Fibroblast of lung (primary cell): ENCODE measurements around the gene CCIN. TPM values are rescaled to one million over a fixed set of nuclear protein-coding genes. Genes with fewer than 3 reads are reported as not detected.
A peak's percentile ranks its signal among the peaks of the same experiment; 100 is the strongest.

ENCODE experiments used
- DNase-seq, 2 donors: peaks; one replicate each; pipeline versions ENCODE4 v3.0.0 to v3.0.0-alpha.2; 2010; ENCODE audit warnings: low read depth in 2 of 2
- H2AFZ ChIP-seq: 2 replicates; pipeline ENCODE4 v1.5.1; 2012; ENCODE audit warnings: low read length, control low read depth, inconsistent platforms
- H3K27ac ChIP-seq: 2 replicates; pipeline ENCODE4 v1.5.1; 2011; ENCODE audit warnings: low read length, control low read depth; ENCODE audit not compliant: insufficient read depth
- H3K27me3 ChIP-seq: 2 replicates; pipeline ENCODE4 v1.5.1; 2011; ENCODE audit warnings: mild to moderate bottlenecking, low read length; ENCODE audit not compliant: control insufficient read depth, insufficient read depth
- H3K36me3 ChIP-seq: 2 replicates; pipeline ENCODE4 v1.5.1; 2011; ENCODE audit warnings: low read length; ENCODE audit not compliant: control insufficient read depth, insufficient read depth
- H3K4me1 ChIP-seq: 2 replicates; pipeline ENCODE4 v1.5.1; 2011; ENCODE audit warnings: low read length; ENCODE audit not compliant: control insufficient read depth, insufficient read depth; ENCODE audit errors: extremely low read depth
- H3K4me2 ChIP-seq: 2 replicates; pipeline ENCODE4 v1.5.1; 2011; ENCODE audit warnings: low read length, control low read depth; ENCODE audit not compliant: insufficient read depth; ENCODE audit errors: extremely low read depth
- H3K4me3 ChIP-seq, 4 experiments: fragments of 200-600 bp in 1 of 4; sonication (generic) in 1 of 4; replicated peaks in 1 of 4; 2 replicates each; pipeline ENCODE4 v1.5.1; 2011 to 2016; ENCODE audit warnings: low read length in 4 of 4, low read depth in 3 of 4, mild to moderate bottlenecking in 3 of 4, control low read depth in 2 of 4, inconsistent platforms in 1 of 4, mixed read lengths in 1 of 4; ENCODE audit not compliant: insufficient read depth in 1 of 4; ENCODE audit errors: control extremely low read depth in 1 of 4
- H3K79me2 ChIP-seq: 2 replicates; pipeline ENCODE4 v1.5.1; 2012; ENCODE audit warnings: mild to moderate bottlenecking, low read length, inconsistent platforms; ENCODE audit not compliant: control insufficient read depth, insufficient read depth
- H3K9ac ChIP-seq: 2 replicates; pipeline ENCODE4 v1.5.1; 2011; ENCODE audit warnings: mild to moderate bottlenecking, low read length, control low read depth; ENCODE audit not compliant: insufficient read depth
- H3K9me3 ChIP-seq: 2 replicates; pipeline ENCODE4 v1.5.1; 2012; ENCODE audit warnings: low read depth, low read length; ENCODE audit not compliant: control insufficient read depth, insufficient read depth
- H4K20me1 ChIP-seq: 2 replicates; pipeline ENCODE4 v1.5.1; 2011; ENCODE audit warnings: low read length; ENCODE audit not compliant: control insufficient read depth, insufficient read depth; ENCODE audit errors: extremely low read depth
- CTCF ChIP-seq, 2 donors: IDR thresholded peaks in 1 of 2; conservative IDR thresholded peaks in 1 of 2; 1 replicate in 1 of 2; 2 replicates in 1 of 2; pipeline ENCODE4 v1.5.1; 2011 to 2012; ENCODE audit warnings: low read length in 2 of 2, control low read depth in 1 of 2, inconsistent platforms in 1 of 2, low read depth in 1 of 2, mild to moderate bottlenecking in 1 of 2
- EZH2 ChIP-seq: IDR thresholded peaks from 2 replicates; pipeline ENCODE4 v1.5.1; 2012; ENCODE audit warnings: low read length, control low read depth, mild to moderate bottlenecking; ENCODE audit errors: missing control alignments
- polyA plus RNA-seq, 2 donors: library from polyadenylated mRNA; depleted of rRNA in 1 of 2; stranded (reverse) in 1 of 2; unstranded in 1 of 2; fragments of >200 nt; gene quantifications; 2 replicates each; pipeline ENCODE4 v1.2.1, GENCODE V29; 2011 to 2012; ENCODE audit warnings: missing spikeins in 1 of 2
- total RNA-seq: library from RNA; depleted of rRNA; stranded (reverse); fragments of >200 nt; gene quantifications from 2 replicates; pipeline ENCODE4 v1.2.1, GENCODE V29; 2014

CCIN gene
- total and polyA plus RNA-seq, 2 donors (not counting 1 experiment from before 2014, with no cell fraction given), result 0.40 to 1.3 TPM

GRCh38 chr9:36147441-36148175 lies 21.6 kb upstream of the CCIN start:
- Histone ChIP-seq H3K36me3 (peaks cover 3% of the 10 kb centered on the region), H3K4me2 (no peak overlapping the region)

GRCh38 chr9:36148311-36149051 lies 20.7 kb upstream of the CCIN start:
- H3K36me3 ChIP-seq, result peaks cover 3% of the 10 kb centered on the region
- peak overlapping the region; percentile 48 for H3K4me2 ChIP-seq
- H3K27me3 ChIP-seq, result no peaks in the 10 kb centered on the region
- peak; percentile 97 to 99 for DNase-seq
- peak overlapping the region in 1 of 4 experiments; percentile 3 for H3K4me3 ChIP-seq
- no peak for TF ChIP-seq CTCF (conservative IDR thresholded peaks at IDR 0.05 in 1 of 2, IDR thresholded peaks at IDR 0.05 in 1 of 2; ENCODE audit: low read depth in 1 of 2, low read length in 2 of 2)
- TF ChIP-seq EZH2, result no peak
- H3K9ac ChIP-seq, result no peak overlapping the region
- H3K27ac ChIP-seq, result peak overlapping the region; percentile 64
- H3K79me2 ChIP-seq, result no peaks in the 10 kb centered on the region
- H4K20me1 ChIP-seq, result no peaks in the 10 kb centered on the region
- H2AFZ ChIP-seq, result no peak overlapping the region
- H3K4me1 ChIP-seq, result peaks cover 13% of the 10 kb centered on the region
- H3K9me3 ChIP-seq, result no peaks in the 10 kb centered on the region

More at GRCh38 chr9:36147441-36148175, 21.6 kb upstream of the CCIN start:
- TF ChIP-seq EZH2 (no peak), CTCF (conservative IDR thresholded peaks at IDR 0.05 in 1 of 2, IDR thresholded peaks at IDR 0.05 in 1 of 2; ENCODE audit: low read depth in 1 of 2, low read length in 2 of 2) (no peak)
- Histone ChIP-seq H3K9ac (no peak overlapping the region), H3K9me3 (no peaks in the 10 kb centered on the region), H2AFZ (no peak overlapping the region), H3K79me2 (no peaks in the 10 kb centered on the region), H3K27me3 (no peaks in the 10 kb centered on the region), H4K20me1 (no peaks in the 10 kb centered on the region), H3K4me1 (peaks cover 19% of the 10 kb centered on the region), H3K4me3 (no peak overlapping the region), H3K27ac (no peak overlapping the region)
- no peak for DNase-seq

- Histone ChIP-seq H3K4me1 (peaks cover 13% of the 10 kb centered on the region), H3K27ac (peak overlapping the region; percentile 64), H4K20me1 (no peaks in the 10 kb centered on the region), H3K9ac (no peak overlapping the region), H3K27me3 (no peaks in the 10 kb centered on the region), H3K4me2 (peak overlapping the region; percentile 75), H3K9me3 (no peaks in the 10 kb centered on the region), H3K79me2 (no peaks in the 10 kb centered on the region), H2AFZ (no peak overlapping the region), H3K4me3 (peak overlapping the region in 3 of 4 experiments; percentile 2 to 4 (median 3)), H3K36me3 (peaks cover 3% of the 10 kb centered on the region)
- DNase-seq, result peak; percentile 68 to 89
- no peak for TF ChIP-seq CTCF (conservative IDR thresholded peaks at IDR 0.05 in 1 of 2, IDR thresholded peaks at IDR 0.05 in 1 of 2; ENCODE audit: low read depth in 1 of 2, low read length in 2 of 2)
- no peak for TF ChIP-seq EZH2
Measured at GRCh38 chr9:36149197-36149596, 20.0 kb upstream of the CCIN start.
